Fibroblast of lung (primary cell): ENCODE results near the gene C1orf94. TPM values are rescaled to one million over a fixed set of nuclear protein-coding genes. Genes with fewer than 3 reads are reported as not detected.

Source experiments
- DNase-seq, 2 donors: peaks; one replicate each; pipeline versions ENCODE4 v3.0.0 to v3.0.0-alpha.2; 2010; ENCODE audit warnings: low read depth in 2 of 2
- H2AFZ ChIP-seq: 2 replicates; pipeline ENCODE4 v1.5.1; 2012; ENCODE audit warnings: low read length, control low read depth, inconsistent platforms
- H3K27ac ChIP-seq: 2 replicates; pipeline ENCODE4 v1.5.1; 2011; ENCODE audit warnings: low read length, control low read depth; ENCODE audit not compliant: insufficient read depth
- H3K27me3 ChIP-seq: 2 replicates; pipeline ENCODE4 v1.5.1; 2011; ENCODE audit warnings: mild to moderate bottlenecking, low read length; ENCODE audit not compliant: control insufficient read depth, insufficient read depth
- H3K36me3 ChIP-seq: 2 replicates; pipeline ENCODE4 v1.5.1; 2011; ENCODE audit warnings: low read length; ENCODE audit not compliant: control insufficient read depth, insufficient read depth
- H3K4me1 ChIP-seq: 2 replicates; pipeline ENCODE4 v1.5.1; 2011; ENCODE audit warnings: low read length; ENCODE audit not compliant: control insufficient read depth, insufficient read depth; ENCODE audit errors: extremely low read depth
- H3K4me2 ChIP-seq: 2 replicates; pipeline ENCODE4 v1.5.1; 2011; ENCODE audit warnings: low read length, control low read depth; ENCODE audit not compliant: insufficient read depth; ENCODE audit errors: extremely low read depth
- H3K4me3 ChIP-seq, 4 experiments: fragments of 200-600 bp in 1 of 4; sonication (generic) in 1 of 4; replicated peaks in 1 of 4; 2 replicates each; pipeline ENCODE4 v1.5.1; 2011 to 2016; ENCODE audit warnings: low read length in 4 of 4, low read depth in 3 of 4, mild to moderate bottlenecking in 3 of 4, control low read depth in 2 of 4, inconsistent platforms in 1 of 4, mixed read lengths in 1 of 4; ENCODE audit not compliant: insufficient read depth in 1 of 4; ENCODE audit errors: control extremely low read depth in 1 of 4
- H3K79me2 ChIP-seq: 2 replicates; pipeline ENCODE4 v1.5.1; 2012; ENCODE audit warnings: mild to moderate bottlenecking, low read length, inconsistent platforms; ENCODE audit not compliant: control insufficient read depth, insufficient read depth
- H3K9ac ChIP-seq: 2 replicates; pipeline ENCODE4 v1.5.1; 2011; ENCODE audit warnings: mild to moderate bottlenecking, low read length, control low read depth; ENCODE audit not compliant: insufficient read depth
- H3K9me3 ChIP-seq: 2 replicates; pipeline ENCODE4 v1.5.1; 2012; ENCODE audit warnings: low read depth, low read length; ENCODE audit not compliant: control insufficient read depth, insufficient read depth
- H4K20me1 ChIP-seq: 2 replicates; pipeline ENCODE4 v1.5.1; 2011; ENCODE audit warnings: low read length; ENCODE audit not compliant: control insufficient read depth, insufficient read depth; ENCODE audit errors: extremely low read depth
- CTCF ChIP-seq, 2 donors: IDR thresholded peaks in 1 of 2; conservative IDR thresholded peaks in 1 of 2; 1 replicate in 1 of 2; 2 replicates in 1 of 2; pipeline ENCODE4 v1.5.1; 2011 to 2012; ENCODE audit warnings: low read length in 2 of 2, control low read depth in 1 of 2, inconsistent platforms in 1 of 2, low read depth in 1 of 2, mild to moderate bottlenecking in 1 of 2
- EZH2 ChIP-seq: IDR thresholded peaks from 2 replicates; pipeline ENCODE4 v1.5.1; 2012; ENCODE audit warnings: low read length, control low read depth, mild to moderate bottlenecking; ENCODE audit errors: missing control alignments
- polyA plus RNA-seq, 2 donors: library from polyadenylated mRNA; depleted of rRNA in 1 of 2; stranded (reverse) in 1 of 2; unstranded in 1 of 2; fragments of >200 nt; gene quantifications; 2 replicates each; pipeline ENCODE4 v1.2.1, GENCODE V29; 2011 to 2012; ENCODE audit warnings: missing spikeins in 1 of 2
- total RNA-seq: library from RNA; depleted of rRNA; stranded (reverse); fragments of >200 nt; gene quantifications from 2 replicates; pipeline ENCODE4 v1.2.1, GENCODE V29; 2014

C1orf94 gene
- total and polyA plus RNA-seq, 2 donors (not counting 1 experiment from before 2014, with no cell fraction given) = under 0.01 to 0.02 TPM

- H4K20me1 ChIP-seq = no peaks in the 10 kb centered on the region
- H3K36me3 ChIP-seq = no peaks in the 10 kb centered on the region
- no peak for DNase-seq
- H3K9me3 ChIP-seq = no peaks in the 10 kb centered on the region
- H3K27me3 ChIP-seq = no peaks in the 10 kb centered on the region
- no peak overlapping the region for H3K4me2 ChIP-seq
- no peak overlapping the region for H3K4me3 ChIP-seq
- no peak overlapping the region for H3K27ac ChIP-seq
- H3K9ac ChIP-seq = no peak overlapping the region
- TF ChIP-seq EZH2 = no peak
- TF ChIP-seq CTCF (conservative IDR thresholded peaks at IDR 0.05 in 1 of 2, IDR thresholded peaks at IDR 0.05 in 1 of 2; ENCODE audit: low read depth in 1 of 2, low read length in 2 of 2) = no peak
- H3K79me2 ChIP-seq = no peaks in the 10 kb centered on the region
- no peaks in the 10 kb centered on the region for H3K4me1 ChIP-seq
- H2AFZ ChIP-seq = no peak overlapping the region
These were observed 69.3 kb downstream of the C1orf94 start for GRCh38 chr1:34245967-34246366.

- Histone ChIP-seq H3K27ac (no peak overlapping the region), H3K36me3 (no peaks in the 10 kb centered on the region), H3K9ac (no peak overlapping the region), H3K9me3 (no peaks in the 10 kb centered on the region), H3K27me3 (no peaks in the 10 kb centered on the region), H3K4me3 (no peak overlapping the region), H3K79me2 (no peaks in the 10 kb centered on the region), H3K4me2 (no peak overlapping the region), H3K4me1 (no peaks in the 10 kb centered on the region), H2AFZ (no peak overlapping the region), H4K20me1 (no peaks in the 10 kb centered on the region)
- TF ChIP-seq CTCF (conservative IDR thresholded peaks at IDR 0.05 in 1 of 2, IDR thresholded peaks at IDR 0.05 in 1 of 2; ENCODE audit: low read depth in 1 of 2, low read length in 2 of 2) (no peak), EZH2 (no peak)
- DNase-seq = no peak
These were observed 73.6 kb downstream of the C1orf94 start for GRCh38 chr1:34250342-34250741.

GRCh38 chr1:34262023-34262853 is 85.5 kb downstream of the C1orf94 start:
- Histone ChIP-seq H3K79me2 (no peaks in the 10 kb centered on the region), H3K36me3 (no peaks in the 10 kb centered on the region), H3K9ac (no peak overlapping the region), H3K9me3 (no peaks in the 10 kb centered on the region), H3K4me1 (no peaks in the 10 kb centered on the region), H3K4me3 (no peak overlapping the region), H3K27ac (no peak overlapping the region), H2AFZ (no peak overlapping the region), H4K20me1 (no peaks in the 10 kb centered on the region), H3K4me2 (no peak overlapping the region), H3K27me3 (no peaks in the 10 kb centered on the region)
- no peak for TF ChIP-seq EZH2
- TF ChIP-seq CTCF (conservative IDR thresholded peaks at IDR 0.05 in 1 of 2, IDR thresholded peaks at IDR 0.05 in 1 of 2; ENCODE audit: low read depth in 1 of 2, low read length in 2 of 2) = no peak
- DNase-seq = no peak
